ENCODE measurements around the gene RRP1.
A peak's percentile ranks its signal among the peaks of the same experiment; 100 is the strongest.

Gene RRP1

DNA sequence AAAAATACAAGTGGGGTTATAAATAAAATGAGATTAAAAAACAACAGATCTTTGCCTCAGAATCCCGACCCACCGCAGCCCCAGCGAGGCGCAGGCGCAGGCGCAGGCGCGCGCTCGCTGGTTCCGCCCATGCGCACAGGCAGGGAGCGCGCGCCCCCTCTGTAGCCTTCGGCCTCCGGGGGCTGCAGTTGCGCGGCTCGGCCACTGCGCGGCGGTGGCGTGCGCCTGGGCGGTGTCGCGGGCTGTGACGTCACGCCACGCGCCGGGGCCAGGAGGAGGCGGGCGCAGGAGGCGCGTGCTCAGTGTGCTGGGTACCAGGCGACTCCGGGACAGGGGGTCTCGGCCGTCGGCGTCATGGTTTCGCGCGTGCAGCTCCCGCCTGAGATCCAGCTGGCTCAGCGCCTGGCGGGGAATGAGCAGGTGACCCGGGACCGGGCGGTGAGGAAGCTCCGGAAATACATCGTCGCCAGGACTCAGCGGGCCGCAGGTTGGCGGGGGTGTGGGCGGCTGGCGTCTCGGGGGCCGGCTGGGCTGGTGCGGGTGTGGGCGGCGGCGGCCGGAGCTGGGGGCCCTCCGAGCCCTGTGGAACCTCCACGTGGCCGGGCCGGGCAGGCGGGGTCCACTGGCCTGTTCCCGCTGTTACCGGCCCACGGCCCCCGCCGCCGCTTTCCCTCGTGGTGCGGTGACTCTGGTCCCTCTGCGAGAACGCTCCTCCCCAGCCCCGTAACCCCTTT lies at the start of gene RRP1:
Gene RRP1 (plus strand): TSS at position 302 of the 734 bp plus-strand sequence. CDS start 53 bp downstream, at position 355.
- peak; percentile 85 for DNase-seq

- no peak for DNase-seq
These were observed 49.5 kb upstream of the RRP1 start for GRCh38 chr21:43739621-43740435.

DNA sequence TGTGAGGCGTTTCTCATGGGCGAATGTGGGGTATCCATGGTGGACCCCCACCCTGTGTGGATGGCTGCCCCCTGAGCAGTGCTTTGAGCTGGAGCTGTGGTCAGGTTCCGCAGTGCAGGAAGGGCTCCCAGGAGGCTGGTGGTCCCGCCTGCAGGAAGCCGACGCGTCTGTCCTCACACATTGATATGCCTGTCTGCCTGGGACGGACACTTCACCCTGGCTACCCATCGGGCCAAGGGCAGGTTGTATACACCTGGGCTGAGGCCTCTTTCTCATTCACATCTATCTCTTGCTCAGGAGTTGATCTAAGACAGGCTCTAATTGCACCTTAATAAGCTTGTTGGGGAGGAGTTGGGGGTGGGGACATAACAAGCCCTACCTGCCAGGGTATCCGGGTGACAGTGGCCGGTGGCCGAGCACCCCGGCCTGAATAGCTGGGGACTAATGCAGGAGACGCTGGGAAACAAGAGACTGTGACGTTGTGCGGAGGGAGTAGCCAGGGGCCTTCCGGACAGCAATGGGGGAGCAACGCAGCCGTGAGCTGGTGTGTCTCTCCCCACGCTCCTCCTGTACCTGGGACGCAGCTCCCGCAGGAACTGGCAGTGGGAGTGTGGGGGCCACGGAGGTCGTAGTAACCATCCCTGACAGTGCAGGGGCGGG lies 48.8 kb upstream of the RRP1 start:
- peak; percentile 83 for DNase-seq

DNA sequence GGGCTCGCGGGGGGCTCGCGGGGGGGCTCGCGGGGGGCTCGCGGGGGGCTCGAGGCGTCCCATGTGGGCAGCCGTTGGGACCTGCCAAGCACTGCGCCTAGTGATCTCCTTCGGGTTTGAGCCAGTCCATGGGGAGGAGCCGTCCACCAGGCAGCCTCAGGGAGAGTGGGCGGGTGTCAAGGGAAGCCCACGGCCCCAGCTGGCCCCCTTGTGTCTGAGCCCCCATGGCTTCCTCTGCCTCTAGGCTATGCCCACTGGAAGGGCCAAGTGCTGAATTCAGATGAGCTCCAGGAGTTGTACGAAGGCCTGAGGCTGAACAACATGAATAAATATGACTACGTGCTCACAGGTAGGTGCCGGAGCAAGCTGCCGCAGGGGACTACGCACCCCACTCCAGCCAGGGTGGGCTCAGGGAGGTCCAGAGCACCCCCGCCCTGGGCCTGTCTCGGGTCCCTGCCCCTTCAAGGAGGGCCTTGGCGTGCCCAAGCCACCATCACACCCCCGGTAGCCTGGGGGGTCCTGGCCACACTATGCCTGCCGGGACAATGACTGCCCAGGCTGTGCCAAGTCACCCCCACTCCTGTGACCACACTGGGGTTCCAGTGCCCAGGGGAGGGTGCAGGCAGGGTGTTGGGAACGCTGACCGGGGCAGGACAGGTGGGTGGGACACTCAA lies 47.8 kb upstream of the RRP1 start:
- DNase-seq, result no peak

GRCh38 chr21:43743947-43744346 lies 45.4 kb upstream of the RRP1 start:
- DNase-seq, result no peak

DNA sequence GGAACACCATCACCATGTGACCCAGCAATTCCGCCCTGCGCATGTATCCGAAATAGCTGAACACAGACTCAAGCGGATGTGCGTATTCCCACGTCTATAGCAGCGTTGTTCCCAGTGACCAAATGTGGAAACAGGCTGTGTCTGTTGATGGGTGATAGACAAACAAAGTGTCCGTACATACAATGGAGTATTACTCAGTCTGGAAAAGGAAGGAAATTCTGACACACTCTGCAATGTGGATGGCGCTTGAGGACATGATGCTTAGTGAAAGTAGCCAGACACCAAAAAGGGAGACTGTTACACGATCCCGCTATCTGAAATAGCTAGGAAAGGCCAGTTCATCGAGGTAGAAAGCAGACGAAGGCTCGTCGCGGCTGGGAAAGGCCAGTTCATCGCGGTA lies 44.7 kb upstream of the RRP1 start:
- DNase-seq, result no peak

DNA sequence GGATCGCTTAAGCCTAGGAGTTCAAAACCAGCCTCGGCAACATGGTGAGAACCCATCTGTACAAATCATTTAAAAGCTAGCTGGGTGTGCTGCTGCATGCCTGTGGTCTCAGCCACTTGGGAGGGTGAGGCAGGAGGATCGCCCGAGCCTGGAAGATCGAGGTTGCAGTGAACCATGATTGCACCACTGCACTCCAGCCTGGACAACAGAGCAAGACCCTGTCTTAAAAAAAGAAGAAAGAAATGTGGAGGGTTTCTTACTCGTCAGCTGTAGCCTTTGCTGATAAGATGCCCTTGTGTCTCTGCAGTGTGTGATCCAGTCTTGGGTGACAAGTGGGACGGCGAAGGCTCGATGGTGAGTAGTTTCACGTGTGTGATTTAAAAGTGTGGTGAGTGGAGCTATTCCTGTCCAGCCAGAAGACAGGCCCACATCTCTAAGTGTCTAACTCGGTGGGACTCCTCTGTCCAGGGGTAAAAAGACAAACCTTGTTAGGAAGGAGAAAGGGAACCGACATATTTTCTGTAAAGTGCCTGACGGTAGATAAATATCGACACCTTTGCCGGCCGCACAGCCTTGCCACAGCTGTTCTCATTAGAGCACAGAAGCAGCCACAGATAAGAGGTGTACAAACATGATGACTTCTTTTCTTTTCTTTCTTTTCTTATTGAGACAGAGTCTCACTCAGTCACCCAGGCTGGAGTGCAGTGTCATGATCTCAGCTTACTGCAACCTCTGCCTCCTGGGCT lies 43.4 kb upstream of the RRP1 start:
- no peak for DNase-seq

DNA sequence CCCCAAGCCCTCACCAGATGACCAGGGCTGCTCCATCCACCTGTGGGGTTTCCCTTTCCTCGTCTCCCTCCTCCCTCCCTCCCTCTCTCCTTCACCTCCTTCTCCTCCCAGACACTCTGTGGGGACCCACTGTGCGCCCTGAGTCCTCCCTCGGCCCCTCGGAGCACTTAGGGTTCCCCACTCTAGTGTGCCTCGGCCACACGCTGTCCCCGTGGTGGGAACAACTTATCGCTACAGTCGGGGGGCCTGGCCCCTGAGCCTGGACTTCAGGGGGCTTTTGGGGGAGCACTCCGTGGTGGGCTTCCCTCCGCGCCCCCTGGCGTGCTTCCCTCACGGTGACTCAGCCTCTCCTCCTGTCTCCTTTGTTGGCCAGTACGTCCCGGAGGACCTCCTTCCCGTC lies 40.8 kb upstream of the RRP1 start:
- no peak for DNase-seq

GRCh38 chr21:43749651-43750262 lies 39.6 kb upstream of the RRP1 start:
- no peak for DNase-seq

DNA sequence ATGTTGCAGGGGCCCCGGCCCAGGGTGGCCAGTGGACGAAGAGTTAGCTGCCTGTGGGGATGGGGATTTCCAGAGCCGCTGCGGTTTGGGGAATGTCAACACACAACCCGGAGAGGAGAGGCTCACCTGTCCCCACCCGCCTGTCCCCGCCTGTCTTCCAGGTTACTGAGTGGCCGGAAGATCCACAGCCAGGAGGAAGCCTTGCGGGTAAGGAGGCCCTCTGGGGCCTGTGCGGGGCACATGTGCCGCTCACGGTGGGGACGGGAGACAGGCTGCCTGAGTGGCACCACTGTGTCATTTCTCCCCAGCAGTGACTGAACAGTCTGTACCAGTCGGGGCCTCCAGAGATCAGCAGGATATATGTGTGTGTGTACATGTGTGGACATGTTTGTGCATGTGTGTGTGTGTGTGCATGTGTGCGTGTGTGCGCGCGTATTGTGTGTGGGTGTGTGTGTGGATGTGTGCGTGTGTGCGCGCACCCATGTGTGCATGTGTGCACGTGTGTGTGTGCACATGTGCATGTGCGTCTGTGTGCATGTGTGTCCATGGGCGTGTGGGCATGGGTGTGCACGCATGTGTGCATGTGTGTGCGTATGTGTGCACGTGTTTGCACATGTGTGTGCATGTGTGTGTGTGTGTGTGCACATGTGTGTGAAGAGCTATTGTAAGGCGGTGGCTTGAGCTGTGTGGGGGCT lies 38.9 kb upstream of the RRP1 start:
- DNase-seq, result no peak

- no peak for DNase-seq
These were observed 37.3 kb upstream of the RRP1 start for GRCh38 chr21:43751955-43752591.

DNA sequence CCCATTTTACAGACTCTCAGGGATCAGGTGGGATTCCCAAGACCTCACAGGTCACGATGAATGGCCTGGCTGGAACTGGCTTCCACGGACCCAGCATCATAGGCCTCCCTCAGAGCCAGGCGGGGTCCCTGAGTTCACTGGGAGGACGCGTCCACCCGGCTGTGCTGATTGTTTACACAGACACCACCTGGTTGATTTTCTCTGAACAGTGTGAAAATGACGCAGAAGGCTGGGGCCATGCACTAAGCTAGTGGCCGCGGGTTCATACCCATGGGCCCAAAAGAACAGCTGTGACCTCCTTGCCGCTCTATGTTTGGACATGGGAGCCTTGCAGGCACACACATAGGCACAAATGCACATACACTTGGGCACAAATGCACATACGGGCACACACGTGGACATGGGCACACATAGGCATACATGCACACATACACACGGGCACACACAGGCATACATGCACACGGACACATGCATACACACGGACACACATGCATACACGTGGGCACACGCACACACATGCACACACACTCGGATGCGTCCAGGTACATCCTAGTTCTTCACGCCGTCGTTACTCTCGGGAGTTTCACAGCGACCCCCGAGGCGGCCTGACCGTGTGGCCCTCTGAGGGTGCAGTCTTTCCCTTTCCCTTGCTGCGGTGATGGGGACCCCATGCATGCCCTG lies 36.5 kb upstream of the RRP1 start:
- no peak for DNase-seq

DNA sequence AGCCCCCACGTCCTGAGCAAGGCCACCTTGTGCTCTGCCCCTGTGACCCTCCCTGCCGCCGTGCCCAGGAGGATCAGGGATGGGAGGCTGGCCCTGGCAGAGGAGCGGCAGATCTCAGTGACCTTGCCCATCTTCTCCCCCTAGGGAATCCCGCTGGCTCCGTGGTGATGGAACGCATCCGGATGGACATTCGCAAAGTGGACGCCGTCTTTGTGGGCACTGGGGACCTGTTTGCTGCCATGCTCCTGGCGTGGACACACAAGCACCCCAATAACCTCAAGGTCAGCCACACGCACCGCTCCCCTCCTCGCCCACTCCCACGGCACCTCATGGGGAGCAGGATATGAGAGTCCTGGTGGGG lies 36.0 kb upstream of the RRP1 start:
- DNase-seq, result no peak

GRCh38 chr21:43754948-43755781 lies 34.2 kb upstream of the RRP1 start:
- DNase-seq, result no peak

DNA sequence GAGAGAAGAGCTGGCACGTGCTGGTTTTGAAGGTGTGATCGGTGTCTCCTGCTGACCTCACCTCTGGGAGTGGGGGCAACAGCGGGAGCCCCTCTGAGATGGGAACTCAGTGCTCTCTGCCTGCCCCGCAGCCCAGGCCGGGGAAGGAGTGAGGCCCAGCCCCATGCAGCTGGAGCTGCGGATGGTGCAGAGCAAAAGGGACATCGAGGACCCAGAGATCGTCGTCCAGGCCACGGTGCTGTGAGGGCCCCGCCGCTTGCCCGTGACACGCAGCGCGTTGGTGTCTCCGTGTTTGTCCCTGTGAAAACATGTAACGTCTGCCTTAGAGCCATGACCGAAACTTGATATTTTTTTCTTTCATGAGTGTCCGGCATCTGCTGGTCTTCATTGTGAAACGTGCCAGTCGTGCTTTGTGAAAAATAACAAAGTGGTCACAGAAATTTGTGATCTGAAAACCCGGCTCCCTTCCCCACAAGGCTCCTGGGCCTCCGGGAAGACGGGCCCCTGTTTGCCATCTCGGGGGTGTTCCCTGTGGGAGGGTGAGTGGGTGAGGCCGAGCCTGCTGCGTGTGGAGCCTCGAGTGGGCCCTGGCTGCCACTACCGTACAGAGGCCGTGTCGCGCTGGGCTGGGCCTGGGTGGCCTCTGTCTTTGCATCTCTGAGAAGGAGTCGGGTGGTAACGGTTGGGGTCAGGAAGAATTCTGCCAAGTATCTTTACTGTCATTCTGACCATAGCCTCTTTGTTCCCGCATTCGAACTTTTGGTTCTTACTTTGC lies 33.4 kb upstream of the RRP1 start:
- DNase-seq, result no peak

- no peak for DNase-seq
These were observed 31.8 kb upstream of the RRP1 start for GRCh38 chr21:43757601-43758000.

DNA sequence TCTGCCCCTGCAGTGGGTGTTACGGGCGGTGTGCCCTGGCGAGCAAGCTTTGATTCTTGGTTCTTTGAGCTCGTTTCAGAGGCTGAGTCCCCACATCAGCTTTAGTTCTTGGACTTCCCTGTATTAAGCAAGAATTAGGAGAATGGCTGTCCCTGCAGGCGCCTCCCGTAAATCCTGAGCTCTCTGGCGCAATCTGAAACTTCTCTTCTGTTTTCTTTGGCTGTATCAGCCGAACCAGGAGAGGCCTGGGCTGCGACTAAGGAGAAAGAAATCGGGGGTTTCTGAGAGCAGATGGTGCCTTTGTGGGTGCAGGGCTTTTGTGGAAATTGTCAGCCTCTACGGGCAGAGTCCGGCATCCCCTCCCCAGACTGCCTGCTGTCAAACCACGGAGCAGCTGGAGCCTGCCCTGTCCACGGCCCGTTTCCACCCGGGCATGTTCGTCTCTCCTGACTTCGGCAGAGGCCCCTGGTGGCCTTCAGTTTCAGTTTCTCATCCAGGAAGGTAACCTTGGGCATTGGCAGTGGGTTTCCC lies 31.2 kb upstream of the RRP1 start:
- DNase-seq, result no peak

DNA sequence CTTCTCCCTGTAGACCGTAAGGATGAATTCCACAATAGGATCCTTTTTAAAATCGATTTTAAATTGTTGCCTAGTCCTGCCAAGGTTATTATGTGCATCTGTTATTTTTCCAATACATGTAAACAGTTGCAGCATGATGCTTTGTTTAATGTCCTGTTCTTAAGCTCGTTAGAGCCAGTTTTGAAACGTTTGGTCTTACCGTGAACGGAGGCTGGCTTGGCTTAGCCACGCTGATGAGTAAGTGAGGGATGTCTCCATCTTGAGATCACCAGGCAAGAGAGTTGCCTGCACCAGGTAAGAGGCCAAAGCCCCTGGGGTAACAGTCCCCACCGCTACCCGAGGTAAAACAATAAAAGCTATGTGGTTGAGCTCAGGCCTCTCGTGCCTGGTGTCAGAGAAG lies 30.6 kb upstream of the RRP1 start:
- no peak for DNase-seq
